HG03558 (cell line): ENCODE measurements around the gene TGFA.

Experiments used
- ATAC-seq: cut with Tn5 transposase; IDR thresholded peaks from one replicate; pipeline ENCODE4 v1.9.1; 2021; ENCODE audit warnings: moderate number of reproducible peaks; ENCODE audit not compliant: unreplicated experiment; ENCODE audit errors: extremely low read depth

Gene TGFA

DNA sequence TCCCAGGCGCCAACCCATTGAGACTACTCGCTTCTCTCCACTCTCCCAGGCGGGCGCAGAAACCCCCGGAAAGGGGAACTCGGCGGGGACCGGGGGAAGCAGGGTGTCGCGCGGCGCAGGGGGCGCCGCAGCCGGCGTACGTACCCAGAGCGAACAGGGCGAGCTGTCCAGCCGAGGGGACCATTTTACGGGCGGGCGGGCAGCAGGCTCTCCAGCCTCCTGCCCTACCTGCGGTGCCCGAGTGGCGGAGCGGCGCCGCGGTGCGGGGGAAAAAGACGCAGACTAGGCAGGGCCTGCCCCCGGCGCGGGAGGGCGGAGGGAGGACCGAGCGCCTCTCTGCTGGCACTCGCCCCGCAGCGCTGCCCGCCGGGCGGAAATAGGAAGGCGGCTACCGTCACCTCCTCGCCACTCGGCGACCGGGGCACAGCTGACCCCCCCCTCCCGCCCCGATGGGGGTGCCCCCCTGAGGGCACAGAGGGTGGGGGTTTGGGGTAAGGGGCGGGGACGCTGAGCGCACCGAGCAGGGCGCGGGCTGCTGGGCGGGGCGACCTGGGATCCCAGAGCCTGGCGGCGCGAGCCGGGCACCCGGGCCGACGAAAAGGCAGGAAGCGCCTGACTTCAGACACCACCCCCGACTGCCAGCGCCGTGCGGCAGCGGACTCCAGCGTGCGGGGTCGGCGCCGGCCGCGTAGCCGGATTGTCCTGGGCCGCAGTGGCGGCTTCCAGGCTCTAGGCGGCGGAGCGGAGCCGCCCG, at the start of gene TGFA:
TGFA (minus strand) TSS at position 243 of the 754 bp plus-strand sequence; CDS start at position 184, 59 bp downstream.
- no peak for ATAC-seq

DNA sequence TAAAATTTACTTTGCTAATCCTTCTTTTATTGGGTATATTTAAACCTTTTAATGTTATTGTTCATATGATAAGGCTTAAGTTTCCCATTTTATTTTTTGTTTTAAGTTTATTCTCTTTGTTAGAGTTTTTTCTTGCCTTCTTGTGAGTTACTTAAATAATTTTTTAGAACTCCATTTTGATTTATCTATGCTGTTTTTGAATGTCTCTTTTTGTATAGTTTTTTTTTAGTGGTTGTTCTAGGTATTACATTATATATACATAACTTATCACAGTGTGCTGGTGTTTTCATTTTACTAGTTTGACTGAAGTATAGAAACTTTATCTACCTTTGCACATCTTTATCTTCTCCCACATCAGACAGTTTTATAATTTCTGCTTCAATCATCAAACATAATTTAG, 49.4 kb upstream of the TGFA start:
- no peak for ATAC-seq

GRCh38 chr2:70598197-70598596, 44.6 kb upstream of the TGFA start:
- ATAC-seq = no peak

- no peak for ATAC-seq
Measured at GRCh38 chr2:70596739-70597138, 43.1 kb upstream of the TGFA start.

DNA sequence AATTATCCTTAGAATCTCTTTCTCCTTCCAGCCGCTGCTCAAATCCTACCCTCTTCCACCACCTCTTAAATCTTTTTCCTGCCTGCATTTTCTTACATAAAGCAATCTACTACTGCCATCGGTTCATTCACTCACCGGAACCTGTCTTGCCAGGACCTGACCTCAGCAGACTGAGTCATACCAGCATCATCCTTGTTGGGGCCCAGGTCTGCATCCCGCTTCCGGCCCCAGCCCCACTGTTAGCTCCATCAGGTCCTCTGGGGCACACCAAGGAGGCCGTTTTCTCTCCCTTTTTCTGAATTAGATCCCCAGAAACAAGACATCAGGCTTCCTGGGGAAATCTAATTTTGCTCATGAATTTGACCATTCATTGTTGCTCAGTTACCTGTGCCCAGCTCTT, 42.7 kb upstream of the TGFA start:
- no peak for ATAC-seq

DNA sequence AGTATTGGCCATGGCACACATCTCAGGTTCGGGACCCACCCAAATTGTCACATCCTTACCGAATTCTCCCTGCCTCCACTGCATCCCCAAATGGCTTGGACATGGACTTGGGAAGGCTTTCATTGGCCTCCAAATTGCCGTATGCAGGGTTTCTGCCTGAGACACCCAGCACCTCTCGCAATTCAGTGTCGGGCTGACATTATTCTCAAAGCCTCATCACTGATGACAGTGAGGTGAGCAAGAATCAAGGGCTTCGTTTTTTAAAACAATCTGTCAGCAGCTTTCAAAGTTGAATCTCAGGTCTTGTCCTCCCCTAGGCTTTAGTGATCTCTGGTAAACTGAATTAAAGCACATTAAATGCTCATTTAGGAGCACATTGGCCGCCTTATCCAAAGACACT, 29.5 kb upstream of the TGFA start:
- no peak for ATAC-seq

DNA sequence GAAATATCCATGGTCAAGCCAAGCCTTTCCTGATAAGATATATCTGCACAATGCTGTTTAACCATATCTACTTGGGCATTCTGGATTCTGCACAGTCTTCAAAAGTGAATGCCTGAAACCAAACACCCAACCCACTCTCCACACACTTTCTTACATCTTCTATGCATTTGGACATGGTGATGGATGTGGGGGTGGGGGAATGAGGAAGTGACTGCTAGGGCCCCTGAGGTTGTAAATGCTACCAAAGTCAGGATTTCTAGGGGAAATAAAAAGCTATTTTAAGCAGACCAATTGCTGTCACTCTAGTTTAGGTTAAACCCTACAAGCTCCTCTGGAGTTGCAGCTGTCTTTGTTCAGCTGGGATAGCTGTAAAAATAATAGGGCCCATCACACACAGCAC, 26.7 kb upstream of the TGFA start:
- ATAC-seq = no peak

DNA sequence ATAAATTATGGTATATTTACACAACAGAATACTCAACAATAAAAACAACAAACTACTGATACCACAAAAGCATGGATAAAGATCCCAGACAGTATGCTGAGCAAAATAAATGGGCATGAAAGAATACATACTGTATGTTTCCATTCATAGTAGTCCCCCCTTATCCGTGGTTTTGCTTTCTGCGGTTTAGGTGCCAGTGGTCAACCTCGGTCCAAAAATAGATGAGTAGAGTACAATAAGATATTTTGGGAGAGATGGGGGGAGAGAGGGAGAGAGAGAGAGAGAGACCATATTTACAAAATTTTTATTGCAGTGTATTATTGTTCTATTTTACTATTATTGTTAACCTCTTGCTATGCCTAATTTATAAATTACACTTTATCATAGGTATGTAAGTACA, 21.0 kb upstream of the TGFA start:
- no peak for ATAC-seq

DNA sequence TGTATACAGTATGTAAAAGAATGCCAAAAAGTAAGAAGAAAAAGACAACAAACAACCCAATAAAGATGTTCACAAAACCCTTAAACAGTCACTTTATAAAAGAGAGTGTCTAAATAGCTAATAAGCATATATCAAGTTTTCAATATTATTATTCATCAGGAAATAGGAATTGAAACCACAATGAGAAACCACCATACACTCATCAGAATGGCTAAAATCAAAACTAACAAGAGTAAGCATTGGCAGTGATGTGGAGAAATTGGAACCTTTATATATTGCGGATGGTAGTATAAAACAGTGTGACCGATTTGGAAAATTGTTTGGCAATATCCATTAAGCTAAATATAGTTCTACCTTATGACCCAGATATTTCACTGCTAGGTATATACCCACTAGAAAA, 20.5 kb upstream of the TGFA start:
- no peak for ATAC-seq

DNA sequence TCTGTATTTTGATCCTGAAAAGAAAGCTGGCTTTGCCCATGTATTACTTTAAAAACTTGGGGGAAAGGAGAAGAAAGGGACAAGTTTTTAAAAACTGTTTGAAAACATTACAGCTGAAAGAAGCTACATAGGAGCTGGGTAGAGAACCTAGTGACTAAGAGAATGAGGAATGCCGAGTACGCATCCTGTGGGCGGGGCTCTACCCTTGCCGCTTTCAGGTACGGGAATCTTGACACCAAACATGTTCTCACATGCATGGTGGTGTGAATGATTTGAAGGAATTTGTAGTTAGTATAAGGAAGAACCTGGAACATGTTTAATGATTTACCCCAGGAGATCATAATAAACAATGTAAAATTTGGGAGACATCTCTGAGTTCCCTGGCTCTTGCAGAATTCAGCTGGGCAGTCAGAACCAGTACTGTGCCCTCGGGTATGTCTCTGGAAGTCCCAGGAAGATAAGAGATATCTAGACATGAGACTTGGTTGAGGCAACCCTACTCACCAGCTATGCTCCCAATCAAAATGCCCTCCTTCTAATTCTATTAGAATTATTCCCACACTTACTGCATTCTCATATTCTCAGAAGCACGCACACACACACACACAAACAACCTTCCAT, 16.5 kb upstream of the TGFA start:
- no peak for ATAC-seq

DNA sequence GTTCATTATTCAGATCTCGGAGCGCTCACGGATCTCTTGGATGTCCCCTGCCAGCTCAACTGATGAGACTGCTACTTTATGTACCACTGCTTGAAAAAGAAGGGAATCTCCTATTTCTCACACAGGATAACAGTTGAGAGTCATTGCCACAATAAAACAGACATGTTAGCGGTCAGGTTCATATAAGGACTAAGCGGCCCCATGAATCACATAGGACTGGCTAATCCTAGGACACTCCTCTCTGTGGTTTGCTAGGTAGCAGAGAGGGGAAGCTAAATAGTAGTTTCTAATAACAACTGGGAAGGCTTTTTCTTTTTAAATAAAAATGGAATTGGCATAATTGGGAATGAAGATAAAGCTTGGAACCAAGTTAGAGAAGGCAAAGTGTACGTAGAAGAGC, 15.9 kb upstream of the TGFA start:
- no peak for ATAC-seq

DNA sequence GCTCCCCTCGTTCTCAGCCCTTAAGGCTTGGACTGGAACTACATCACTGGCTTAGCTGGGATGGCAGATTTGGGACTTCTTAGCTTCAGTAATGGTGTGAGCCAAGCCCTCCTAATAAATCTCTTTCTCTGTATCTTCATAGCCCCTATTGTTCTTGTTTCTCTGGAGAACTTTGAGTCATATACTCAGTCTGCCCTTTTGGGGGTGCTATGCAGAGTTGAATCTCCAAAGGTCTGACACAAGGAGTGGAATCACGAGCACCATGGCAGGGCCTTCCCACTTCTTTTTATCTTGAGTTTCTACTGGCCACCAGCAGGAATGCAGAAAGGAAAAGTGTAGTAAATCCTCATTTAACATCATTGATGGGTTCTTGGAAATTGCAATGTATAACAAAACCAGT, 13.3 kb upstream of the TGFA start:
- no peak for ATAC-seq

GRCh38 chr2:70566464-70566863, 12.8 kb upstream of the TGFA start:
- ATAC-seq = no peak

GRCh38 chr2:70565039-70565731, 11.6 kb upstream of the TGFA start:
- no peak for ATAC-seq

DNA sequence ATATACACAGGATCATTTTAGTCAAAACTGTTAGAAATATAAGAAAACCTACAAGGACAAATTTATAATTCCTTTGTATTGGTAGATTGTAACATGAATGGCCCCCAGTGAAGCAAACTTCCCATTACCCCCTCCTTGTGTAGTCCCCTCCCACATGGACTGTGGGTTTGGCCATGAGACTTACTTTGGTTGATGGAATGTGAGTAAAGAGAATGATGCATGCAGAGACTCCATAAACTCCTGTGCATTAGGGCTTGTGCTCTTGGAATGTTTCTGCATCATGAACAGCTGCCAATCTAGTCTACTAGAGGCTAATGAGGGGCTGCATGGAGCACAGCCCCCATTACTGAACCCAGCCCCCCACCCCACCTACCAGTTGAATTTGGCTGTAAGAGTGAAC, 8.3 kb upstream of the TGFA start:
- ATAC-seq = no peak

DNA sequence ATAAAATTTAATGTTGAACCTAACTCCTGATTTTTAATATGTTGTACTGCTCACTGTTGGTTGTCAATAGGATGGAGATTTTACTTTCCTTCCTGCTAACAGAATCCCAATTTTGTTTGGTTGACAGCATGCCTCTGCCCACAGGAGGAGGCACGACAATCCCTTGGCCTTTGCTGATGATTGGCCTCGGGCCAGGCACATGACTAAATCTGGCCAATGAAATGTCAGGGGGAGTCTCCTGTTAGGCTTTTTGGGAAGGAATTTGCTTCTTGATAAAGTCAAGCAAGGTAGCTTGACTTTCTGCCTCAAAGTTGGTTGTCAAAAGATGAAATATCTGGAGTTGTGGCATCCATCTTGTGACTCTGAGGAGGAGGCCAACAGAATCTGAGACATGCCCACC, 6.8 kb upstream of the TGFA start:
- ATAC-seq = no peak

GRCh38 chr2:70560040-70560439, 6.4 kb upstream of the TGFA start:
- ATAC-seq = no peak

- no peak for ATAC-seq
Measured at GRCh38 chr2:70558195-70558808, 4.7 kb upstream of the TGFA start.

GRCh38 chr2:70557171-70557838, 3.7 kb upstream of the TGFA start:
- ATAC-seq = no peak

- no peak for ATAC-seq
Measured at GRCh38 chr2:70556608-70557007, 3.0 kb upstream of the TGFA start.
